Limb (tissue), 2 donors: ENCODE data around the gene CIPC.

ENCODE experiments used
- DNase-seq, 2 donors: peaks; one replicate each; pipeline ENCODE4 v3.0.0-alpha.2; 2016; ENCODE audit errors: extremely low spot score in 2 of 2

Gene CIPC

DNA sequence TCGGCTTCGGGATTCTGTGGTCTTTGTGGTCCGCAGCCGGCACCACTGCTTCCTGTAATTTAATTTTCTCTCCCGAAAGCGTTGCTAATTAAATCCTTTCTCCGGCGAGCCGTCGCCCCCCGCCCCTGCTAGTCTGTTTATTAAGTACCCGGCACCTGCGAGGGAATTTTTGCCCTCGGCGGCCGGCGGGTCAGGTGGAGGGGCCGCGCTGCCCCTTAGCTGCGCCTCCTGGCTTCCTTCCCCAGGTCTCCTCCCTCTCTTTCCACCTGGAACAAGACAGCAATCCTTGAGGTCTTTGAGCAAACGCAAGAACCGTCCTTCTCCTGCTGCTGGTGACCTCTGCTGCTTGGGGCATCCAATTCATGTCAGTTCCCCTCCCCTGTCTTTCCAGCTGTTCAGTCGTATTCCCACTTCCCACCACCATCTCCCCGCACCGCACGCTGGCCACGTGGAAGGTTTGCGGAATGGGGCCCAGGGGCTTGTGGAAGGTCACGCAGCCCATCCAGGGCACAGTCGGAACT, 27.3 kb downstream of the CIPC start:
- DNase-seq, result no peak

DNA sequence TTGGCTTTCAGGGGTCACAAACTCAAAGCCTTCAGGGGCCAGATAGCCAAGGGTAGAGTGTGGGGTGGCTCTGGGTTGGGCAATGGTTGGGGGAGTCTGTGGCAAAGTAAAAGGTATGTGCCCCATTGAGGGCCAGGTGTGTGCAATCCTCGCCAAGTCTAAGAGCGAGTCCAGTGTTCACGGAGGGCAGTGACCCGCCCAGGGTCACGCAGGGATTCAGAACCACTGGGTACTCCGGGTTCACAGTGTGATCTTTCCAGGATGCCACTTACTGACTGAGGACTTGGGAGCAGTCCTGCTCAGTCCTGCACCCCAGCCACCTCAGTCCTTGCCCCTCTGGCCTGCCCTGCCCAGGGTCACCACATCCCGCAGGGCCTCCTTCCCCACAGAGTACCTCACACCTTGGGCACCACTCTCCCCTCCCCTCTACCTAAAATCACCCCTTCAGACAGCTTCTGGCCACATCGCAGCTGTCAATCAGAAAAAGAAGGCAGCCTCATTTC, 27.8 kb downstream of the CIPC start:
- no peak for DNase-seq

DNA sequence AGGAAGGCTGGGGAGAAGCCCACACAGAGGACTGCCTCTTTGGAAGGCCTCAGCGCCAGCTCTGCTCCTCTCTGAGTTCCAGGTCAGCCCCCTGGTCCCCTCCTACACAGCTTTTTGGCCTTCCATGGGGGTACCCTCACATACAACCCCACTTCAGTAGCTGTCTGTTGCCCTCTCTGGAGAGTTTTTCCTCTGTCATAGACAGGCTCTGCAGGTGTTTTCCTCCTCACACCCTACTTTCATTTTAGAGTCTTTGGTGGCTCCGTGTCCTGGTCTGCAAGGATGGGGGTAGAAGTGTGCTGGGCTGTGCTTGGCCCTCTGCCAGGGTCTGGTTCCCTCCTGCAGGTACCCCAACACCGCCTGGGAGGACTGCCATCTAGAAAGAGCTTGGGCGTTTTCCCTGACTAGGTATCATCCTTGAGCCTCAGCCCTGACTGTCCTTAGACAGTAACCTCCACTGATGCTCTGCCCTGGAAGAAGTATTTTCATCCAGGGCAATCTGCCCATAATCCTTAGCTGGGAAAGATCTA, 28.5 kb downstream of the CIPC start:
- DNase-seq, result no peak

GRCh38 chr14:77128414-77128891, 30.4 kb downstream of the CIPC start:
- DNase-seq, result no peak

- no peak for DNase-seq
Measured at GRCh38 chr14:77130386-77130785, 32.3 kb downstream of the CIPC start.

- DNase-seq, result no peak
Measured at GRCh38 chr14:77131206-77131605, 33.1 kb downstream of the CIPC start.

DNA sequence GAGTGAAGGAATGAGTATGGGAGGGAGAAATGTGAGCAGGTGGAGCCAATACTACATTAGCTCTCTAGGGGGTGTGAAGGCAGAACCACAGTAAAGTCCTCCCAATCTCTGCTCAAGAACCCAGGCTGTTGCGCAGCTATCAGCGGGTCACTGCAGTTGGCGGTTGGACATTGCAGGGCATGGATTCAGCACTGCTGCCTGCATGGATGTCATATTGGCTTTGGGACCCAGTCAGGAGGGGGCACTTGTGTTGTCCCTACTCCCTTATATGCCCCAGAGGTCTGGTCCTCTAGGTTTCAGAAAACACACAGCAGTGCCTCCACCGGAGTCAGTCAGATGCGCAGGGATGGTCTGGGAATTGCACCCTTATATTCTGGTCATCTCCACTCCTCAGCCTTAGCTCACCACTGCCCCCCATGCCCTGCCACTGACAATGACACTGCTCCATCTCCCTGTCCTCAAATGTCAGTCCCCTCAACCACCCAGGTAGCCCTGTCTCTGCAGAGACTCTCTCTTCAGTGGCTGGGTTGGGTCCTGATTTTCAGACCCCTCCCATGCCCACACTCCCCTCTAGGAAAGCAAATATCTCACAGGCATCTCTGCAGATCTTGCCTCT, 33.9 kb downstream of the CIPC start:
- no peak for DNase-seq

DNA sequence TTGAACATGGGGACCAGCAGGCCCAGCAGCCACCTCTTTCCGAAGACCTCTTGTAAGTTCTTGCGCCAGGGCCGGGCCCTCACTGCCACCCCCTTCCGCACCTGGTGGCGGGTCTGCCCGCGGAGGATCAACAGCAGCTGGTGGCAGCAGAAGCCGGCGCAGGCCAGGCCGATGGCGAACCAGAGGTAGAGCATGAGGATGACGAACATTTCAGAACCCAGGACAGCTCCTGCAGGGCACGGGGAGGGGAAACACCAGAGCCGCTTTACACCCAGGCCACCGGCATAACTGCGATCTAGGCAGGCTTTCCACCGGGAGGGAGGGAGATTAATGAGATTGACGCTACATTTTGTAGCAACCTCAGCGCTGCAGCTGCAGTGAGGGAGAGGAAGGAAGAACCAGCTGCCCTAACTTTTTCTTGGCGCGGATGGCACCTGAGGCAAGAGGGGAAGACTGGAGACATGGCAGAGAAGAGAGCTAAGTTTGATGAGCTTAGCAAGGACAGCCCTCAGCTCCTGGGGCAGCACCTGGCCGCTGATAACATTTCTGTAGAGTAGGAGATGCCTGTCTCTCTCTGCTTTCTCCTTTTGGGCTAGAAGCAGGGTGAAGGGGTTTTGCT, 35.8 kb downstream of the CIPC start:
- DNase-seq, result peak; percentile 66 to 86

DNA sequence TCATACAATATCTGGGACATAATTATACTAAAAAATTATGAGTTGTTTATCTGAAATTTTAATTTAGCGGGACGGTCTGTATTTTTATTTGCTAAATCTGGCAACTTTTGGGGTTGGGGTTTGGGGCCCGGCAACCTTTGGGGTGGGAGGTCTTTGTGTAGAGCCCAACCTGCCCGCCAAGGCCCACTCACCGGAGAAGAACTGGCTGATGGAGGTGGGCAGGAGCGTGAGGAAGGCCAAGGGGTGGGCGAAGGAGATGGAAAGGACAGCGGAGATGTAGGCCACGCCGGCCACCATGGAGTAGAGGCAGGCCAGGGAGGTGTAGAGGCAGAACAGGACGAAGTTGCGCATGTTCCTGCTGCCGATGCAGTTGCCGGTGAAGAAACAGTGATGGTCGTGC, 41.0 kb downstream of the CIPC start:
- no peak for DNase-seq

DNA sequence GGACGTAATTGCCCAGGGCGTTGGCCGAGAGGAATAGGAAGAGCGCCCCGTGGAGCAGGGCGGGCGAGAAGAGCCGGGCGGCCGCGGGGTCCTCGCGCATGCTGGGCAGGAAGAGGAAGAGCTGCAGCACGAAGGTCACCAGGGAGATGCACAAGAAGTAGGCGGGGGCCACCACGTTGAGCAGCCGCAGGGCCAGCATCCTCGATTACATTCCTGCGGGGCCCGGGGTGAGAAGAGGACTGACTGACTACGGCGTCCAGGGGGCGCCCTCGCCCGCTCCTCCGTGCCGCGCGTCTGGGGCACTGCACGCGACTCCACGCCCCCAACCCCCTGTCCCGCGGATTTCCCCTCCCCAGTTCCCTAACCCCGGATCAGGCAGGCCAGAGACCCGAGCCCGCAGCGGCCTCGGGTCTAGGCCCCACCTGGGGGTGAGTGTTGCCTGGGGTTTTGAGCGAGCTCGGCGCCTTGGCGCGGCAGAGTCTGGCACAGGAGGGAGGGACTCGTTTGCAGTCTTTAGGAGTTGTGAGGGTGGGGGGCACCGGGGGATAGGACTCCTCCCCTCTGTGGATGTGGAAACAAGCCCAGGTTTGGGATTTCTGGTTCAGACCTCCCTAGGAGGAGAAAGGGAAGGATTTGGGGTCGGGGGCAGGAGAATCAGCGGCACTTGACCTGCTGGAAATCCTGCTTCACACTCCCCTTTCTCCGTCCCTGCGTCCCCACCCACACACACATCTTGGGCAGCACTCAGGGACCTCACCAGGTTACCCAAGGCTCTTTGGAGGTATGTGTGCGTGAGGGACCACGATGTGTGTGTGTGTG, 41.7 kb downstream of the CIPC start:
- DNase-seq, result peak in 1 of 2 donors; percentile 65

DNA sequence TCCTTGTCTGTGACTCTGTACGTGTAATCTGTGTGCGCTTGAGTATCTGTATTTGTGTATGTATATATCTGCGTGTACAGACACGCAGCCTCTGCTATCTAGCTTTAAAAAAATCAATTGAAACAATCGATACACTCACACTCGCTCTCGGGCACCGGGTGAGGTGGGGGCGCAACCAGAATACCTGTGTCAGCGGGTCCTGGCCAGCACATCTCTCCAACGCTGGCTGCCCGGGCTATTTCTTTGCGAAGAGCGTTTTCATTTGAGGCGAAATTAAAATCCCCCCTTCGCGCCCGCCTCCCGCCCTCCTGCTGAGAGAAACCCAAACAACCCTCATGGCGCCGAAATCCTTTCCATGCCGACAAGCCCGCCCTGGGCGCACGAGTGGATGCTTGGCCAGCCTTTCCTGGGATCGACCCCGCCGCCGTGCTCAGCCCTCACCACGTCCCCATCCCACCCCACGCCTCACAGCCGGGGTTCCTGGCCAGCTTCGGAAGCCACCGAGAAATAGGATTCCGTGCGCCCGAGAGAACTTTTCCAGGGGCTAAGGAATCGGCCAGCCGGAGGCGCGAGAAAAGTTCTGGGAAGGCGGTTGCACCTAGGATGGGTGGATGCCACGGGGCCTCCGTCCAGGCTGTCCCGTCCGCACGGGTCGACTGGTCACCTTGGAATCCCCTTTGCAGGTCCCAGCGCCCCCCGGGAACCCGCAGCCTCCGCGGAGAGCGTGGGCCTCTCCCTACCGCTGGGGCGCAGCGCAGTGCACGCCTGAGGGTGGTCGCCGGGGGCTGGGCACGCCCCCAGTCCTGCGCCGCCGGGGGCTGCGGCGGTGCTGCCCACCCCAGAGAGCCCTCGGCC, 42.5 kb downstream of the CIPC start:
- no peak for DNase-seq

DNA sequence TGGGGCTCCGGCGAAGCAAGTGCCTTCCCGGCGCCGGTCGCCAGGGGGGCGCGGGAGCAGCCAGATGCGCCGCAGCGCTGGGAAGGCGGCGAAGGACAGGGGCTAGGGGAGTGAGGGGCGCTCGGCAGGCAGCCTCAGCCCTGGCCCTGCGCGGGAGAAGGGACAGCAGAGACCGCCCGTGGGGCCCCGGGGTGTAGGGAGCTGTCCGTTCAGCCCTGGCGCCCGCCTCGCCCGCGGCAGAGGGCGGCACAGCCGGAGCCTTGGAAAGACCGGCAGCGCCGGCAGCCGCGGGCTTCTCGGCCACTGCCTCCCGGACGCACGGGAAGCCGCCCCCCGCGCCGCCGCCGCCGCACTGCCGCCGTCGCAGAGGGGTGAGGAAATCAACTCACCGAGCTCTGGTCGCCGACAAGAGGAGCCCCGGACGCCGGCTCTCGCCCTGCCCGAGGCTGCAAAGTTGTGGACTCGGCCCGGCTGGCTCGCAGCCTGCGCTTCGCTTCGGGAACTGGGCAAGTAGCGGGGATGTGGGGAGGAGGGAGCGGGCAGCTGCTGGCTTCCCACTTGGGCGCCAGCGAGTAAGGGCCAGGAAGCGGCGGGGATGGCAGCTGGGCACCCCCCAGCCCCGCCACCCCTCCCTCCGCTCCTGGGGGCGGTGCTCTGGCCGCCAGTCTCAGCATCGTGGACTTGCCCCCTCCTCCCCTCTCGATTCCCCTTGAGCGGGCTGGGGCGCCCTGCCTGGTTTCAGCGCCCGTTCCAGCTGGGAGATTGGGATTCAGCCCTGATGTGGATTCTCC, 43.4 kb downstream of the CIPC start, which contains the start of gene ZDHHC22:
TSS of gene ZDHHC22 (minus strand) at position 578 of the 791 bp plus-strand sequence. CDS start 2,053 bp downstream, outside the sequence.
- DNase-seq, result peak in 1 of 2 donors; percentile 82

GRCh38 chr14:77142005-77142800, 44.1 kb downstream of the CIPC start:
- DNase-seq, result no peak

GRCh38 chr14:77143071-77143470, 45.0 kb downstream of the CIPC start:
- no peak for DNase-seq

DNA sequence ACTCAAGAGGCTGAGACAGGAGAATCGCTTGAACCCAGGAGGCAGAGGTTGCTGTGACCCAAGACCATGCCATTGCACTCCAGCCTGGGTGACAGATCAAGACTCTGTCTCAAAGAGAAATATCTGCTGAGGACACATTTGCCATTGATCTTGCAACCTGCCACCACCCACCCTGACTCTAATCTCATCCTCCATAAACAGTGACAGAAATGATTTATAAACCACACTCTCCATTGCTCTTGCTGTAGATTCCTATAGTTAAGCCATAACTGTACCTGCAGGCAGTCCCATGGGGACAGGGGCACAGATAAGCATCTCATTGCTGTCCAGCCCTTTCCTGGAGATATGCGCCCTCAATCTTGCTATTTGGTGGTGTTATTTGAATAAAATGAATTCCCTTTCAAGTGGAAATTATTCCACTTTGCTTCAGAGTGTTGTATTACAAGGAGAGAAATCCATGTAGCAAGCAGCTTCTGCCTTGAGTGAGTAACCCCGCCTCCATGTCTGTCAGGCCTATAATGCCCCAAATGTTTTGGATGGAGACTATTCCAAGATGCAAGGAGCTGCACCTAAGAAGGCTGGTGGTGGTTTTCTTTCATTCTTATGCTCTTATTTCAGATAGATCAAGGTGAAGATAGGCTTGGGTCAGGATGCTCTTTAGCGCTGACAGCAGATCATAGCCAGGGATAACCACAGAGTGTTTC, 46.5 kb downstream of the CIPC start:
- no peak for DNase-seq

DNA sequence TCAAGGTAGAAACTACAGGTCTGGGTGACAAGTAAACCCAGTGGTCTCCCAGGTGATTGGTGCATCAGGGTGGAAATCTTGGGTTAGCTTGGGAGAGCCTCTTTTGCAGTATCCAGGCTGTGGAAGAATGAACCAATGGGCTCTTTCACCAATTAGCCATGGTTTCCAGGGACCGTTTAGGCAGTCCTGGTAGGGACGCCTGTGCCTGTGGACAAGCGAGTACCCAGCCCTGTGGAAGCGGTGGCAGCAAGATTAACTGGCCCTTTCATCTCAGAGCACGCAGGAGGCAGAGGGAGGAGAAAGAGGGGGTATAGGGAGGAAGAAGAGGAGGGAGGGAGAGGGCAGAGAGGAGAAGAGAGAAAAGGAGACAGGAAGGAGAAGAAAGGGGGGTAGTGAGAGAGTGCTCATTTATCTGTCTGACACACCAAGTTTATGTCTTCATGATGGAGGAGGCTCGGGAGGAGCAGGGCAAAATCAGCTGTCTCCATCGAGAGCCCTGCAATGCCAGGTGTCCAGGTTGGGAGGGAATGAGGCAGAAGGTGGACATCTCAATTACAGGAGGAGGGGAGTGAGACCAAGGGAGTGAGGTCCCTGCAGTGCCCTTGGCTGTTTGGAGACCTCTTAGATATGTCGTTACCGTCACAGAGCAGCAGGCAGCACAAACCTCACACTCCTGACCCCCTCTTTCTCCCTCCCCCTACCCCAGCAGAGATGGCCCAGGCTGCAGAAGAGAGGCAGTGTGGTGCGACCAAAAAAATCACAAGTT, 48.1 kb downstream of the CIPC start:
- peak in 1 of 2 donors; percentile 16 for DNase-seq

DNA sequence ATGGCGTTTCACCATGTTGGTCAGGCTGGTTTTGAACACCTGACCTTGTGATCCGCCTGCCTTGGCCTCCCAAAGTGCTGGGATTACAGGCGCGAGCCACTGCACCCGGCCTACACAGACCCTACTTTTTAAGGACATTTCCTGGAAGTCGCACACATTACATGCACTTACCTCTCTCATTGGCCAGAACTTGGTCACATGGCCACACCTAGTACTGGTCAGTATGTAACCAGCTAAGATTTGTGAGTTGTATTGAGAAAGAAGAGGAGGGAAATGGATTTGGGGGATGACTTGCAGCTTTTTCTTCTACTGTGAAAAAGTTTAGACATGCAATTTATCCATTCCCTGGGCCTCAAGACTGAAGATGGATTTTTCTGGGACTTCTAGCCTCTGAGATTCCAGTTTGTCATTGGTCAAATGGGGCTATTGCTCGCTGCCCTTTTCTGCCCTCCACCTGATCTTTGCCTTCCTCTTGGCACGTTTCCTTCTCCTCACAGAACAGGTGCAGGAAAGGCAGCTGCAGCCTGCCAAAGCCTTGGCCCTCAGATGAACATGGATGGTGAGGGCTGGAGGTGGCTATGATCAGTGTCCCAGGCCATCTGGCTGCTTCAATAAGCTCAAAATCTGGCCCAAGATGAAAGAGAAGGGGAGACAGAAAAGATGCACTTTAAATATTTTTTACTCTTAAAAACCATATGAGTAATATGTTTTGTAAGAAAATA, 50.6 kb downstream of the CIPC start:
- DNase-seq, result no peak
